MCF 10A (cell line): ENCODE measurements around the gene TMEM121. TPM values are rescaled to one million over a fixed set of nuclear protein-coding genes. Genes with fewer than 3 reads are reported as not detected.

Source experiments
- BruUV-seq: library from RNA; stranded (reverse); fragments of 400-500 nt; replicated peaks from 2 replicates; lab custom pipeline; 2021; lab: Mats Ljungman, UMichigan
- CTCF ChIA-PET: fragments of 300-600 bp; sonication (Branson Sonifier 250); formaldehyde crosslinking; extraction: SDS; loops from one replicate; lab custom pipeline; 2021; ENCODE audit warnings: antibody characterized with exemption, inconsistent platforms; lab: Yijun Ruan, JAX
- POLR2A ChIA-PET: fragments of 300-600, 350-650 bp; sonication (Branson Sonifier 250); formaldehyde crosslinking; extraction: SDS; loops from one replicate; lab custom pipeline; 2020; ENCODE audit warnings: antibody characterized with exemption, inconsistent platforms; lab: Yijun Ruan, JAX
- DNase-seq: peaks from one replicate; pipeline ENCODE4 v3.0.0-alpha.2; 2018; ENCODE audit not compliant: unreplicated experiment
- H3K27ac Mint-ChIP-seq: one replicate; pipeline ENCODE4 v1.8.0; 2022; ENCODE audit warnings: mild to moderate bottlenecking, low read depth, mixed read lengths; ENCODE audit not compliant: unreplicated experiment
- H3K27me3 Mint-ChIP-seq: one replicate; pipeline ENCODE4 v1.8.0; 2022; ENCODE audit warnings: mixed read lengths; ENCODE audit not compliant: insufficient read depth, unreplicated experiment
- H3K36me3 Mint-ChIP-seq: one replicate; pipeline ENCODE4 v1.8.0; 2022; ENCODE audit warnings: mild to moderate bottlenecking, moderate library complexity, mixed read lengths; ENCODE audit not compliant: insufficient read depth, unreplicated experiment
- H3K4me1 Mint-ChIP-seq: one replicate; pipeline ENCODE4 v1.8.0; 2022; ENCODE audit warnings: mixed read lengths; ENCODE audit not compliant: insufficient read depth, unreplicated experiment
- H3K4me3 Mint-ChIP-seq: one replicate; pipeline ENCODE4 v1.8.0; 2022; ENCODE audit warnings: mild to moderate bottlenecking, moderate library complexity, mixed read lengths; ENCODE audit not compliant: unreplicated experiment
- H3K9me3 Mint-ChIP-seq: one replicate; pipeline ENCODE4 v1.8.0; 2022; ENCODE audit warnings: mixed read lengths; ENCODE audit not compliant: unreplicated experiment
- CTCF ChIP-seq: fragments of 200-600 bp; IDR thresholded peaks from one replicate; pipeline ENCODE4 v1.8.0; 2022; ENCODE audit warnings: antibody characterized with exemption, mild to moderate bottlenecking; ENCODE audit not compliant: unreplicated experiment
- intact Hi-C: fragments of 100-400 bp; cut with micrococcal nuclease; formaldehyde crosslinking; loops from 2 replicates; pipeline ENCODE4 v1.14.1; 2022
- total RNA-seq: library from RNA; stranded (reverse); gene quantifications from 2 replicates; pipeline ENCODE4 v1.2.3, GENCODE V29; 2022

The TMEM121 gene
- total RNA-seq, 1 experiment from 2014 or later, result 0.68 TPM

- intact Hi-C loops, result no loop called here
- ChIA-PET POLR2A (no interaction called here), CTCF (interaction anchor here (0.6 to 1.1 kb wide), 2 partner anchors 13 to 116 kb away, joined by 3 to 5 read pairs; no protein-coding TSS in a partner anchor)
- peaks cover 14% of the 10 kb centered on the region for H3K36me3 Mint-ChIP-seq
- TF ChIP-seq CTCF, result no peak
- peaks cover 15% of the 10 kb centered on the region for H3K4me1 Mint-ChIP-seq
- H3K27ac Mint-ChIP-seq, result no peak within 1 kb of the TSS
- no peak for DNase-seq
- H3K4me3 Mint-ChIP-seq, result no peak within 1 kb of the TSS
- H3K27me3 Mint-ChIP-seq, result no peaks in the 10 kb centered on the region
- no peaks in the 10 kb centered on the region for H3K9me3 Mint-ChIP-seq
- no TSS peak for BruUV-seq
Measured at GRCh38 chr14:105486163-105486973, 40.0 kb upstream of the TMEM121 start, which contains the start of gene CRIP1. TSS of gene CRIP1 (plus strand) at chr14:105486886. CDS start at chr14:105487260, 374 bp downstream.

GRCh38 chr14:105486974-105487448 lies 39.4 kb upstream of the TMEM121 start:
- BruUV-seq, result no TSS peak

GRCh38 chr14:105487449-105487985 lies 38.9 kb upstream of the TMEM121 start:
- Mint-ChIP-seq H3K4me3 (no peak overlapping the region), H3K36me3 (peaks cover 7% of the 10 kb centered on the region), H3K4me1 (peaks cover 13% of the 10 kb centered on the region), H3K27ac (no peak overlapping the region), H3K9me3 (no peaks in the 10 kb centered on the region), H3K27me3 (no peaks in the 10 kb centered on the region)
- ChIA-PET CTCF (no interaction called here), POLR2A (no interaction called here)
- intact Hi-C loops, result no loop called here
- no peak for TF ChIP-seq CTCF
- no TSS peak for BruUV-seq
- no peak for DNase-seq

More at GRCh38 chr14:105486974-105487448, 39.4 kb upstream of the TMEM121 start:
- no peak for TF ChIP-seq CTCF
- Mint-ChIP-seq H3K27me3 (no peaks in the 10 kb centered on the region), H3K9me3 (no peaks in the 10 kb centered on the region), H3K27ac (no peak overlapping the region), H3K36me3 (peaks cover 12% of the 10 kb centered on the region), H3K4me1 (peaks cover 18% of the 10 kb centered on the region), H3K4me3 (no peak overlapping the region)
- intact Hi-C loops, result no loop called here
- DNase-seq, result no peak
- ChIA-PET CTCF (no interaction called here), POLR2A (no interaction called here)

- DNase-seq, result no peak
- Mint-ChIP-seq H3K27ac (no peak overlapping the region), H3K4me1 (peaks cover 11% of the 10 kb centered on the region), H3K27me3 (no peaks in the 10 kb centered on the region), H3K36me3 (peaks cover 7% of the 10 kb centered on the region), H3K9me3 (no peaks in the 10 kb centered on the region), H3K4me3 (no peak overlapping the region)
- no peak for TF ChIP-seq CTCF
- ChIA-PET CTCF (interaction anchor here (0.6 to 2.5 kb wide), 4 partner anchors 7 to 298 kb away, joined by 4 to 45 read pairs (median 24); no protein-coding TSS in a partner anchor), POLR2A (no interaction called here)
- intact Hi-C loops, result no loop called here
- BruUV-seq, result no TSS peak
Measured at GRCh38 chr14:105487986-105488777, 38.2 kb upstream of the TMEM121 start.
